Colonic mucosa (tissue), 4 donors: ENCODE data around the gene PLXND1. TPM values are rescaled to one million over a fixed set of nuclear protein-coding genes. Genes with fewer than 3 reads are reported as not detected.

Source experiments
- DNase-seq: peaks from one replicate; pipeline ENCODE4 v3.0.0-alpha.2; 2020
- H3K27ac ChIP-seq: fragments of 200-600 bp; one replicate; pipeline ENCODE4 v1.8.0; 2021
- H3K27me3 ChIP-seq: fragments of 200-600 bp; one replicate; pipeline ENCODE4 v1.8.0; 2021
- H3K36me3 ChIP-seq: fragments of 200-600 bp; one replicate; pipeline ENCODE4 v1.8.0; 2021
- H3K4me1 ChIP-seq: fragments of 200-600 bp; one replicate; pipeline ENCODE4 v1.8.0; 2021; ENCODE audit warnings: mild to moderate bottlenecking
- H3K4me3 ChIP-seq: fragments of 200-600 bp; one replicate; pipeline ENCODE4 v1.8.0; 2021
- H3K9ac ChIP-seq, 2 donors: one replicate each; pipeline ENCODE4 v1.7.0; 2013; ENCODE audit warnings: control low read depth in 2 of 2, low read depth in 2 of 2, low read length in 2 of 2
- H3K9me3 ChIP-seq: fragments of 200-600 bp; one replicate; pipeline ENCODE4 v1.8.0; 2021
- intact Hi-C: fragments of 100-400 bp; cut with DNase I; formaldehyde crosslinking; loops from one replicate; pipeline ENCODE4 v1.14.1; 2022
- total RNA-seq, 2 donors: library from RNA; stranded (reverse); fragmentation: NEBNext Ultra II Directional in 1 of 2; extraction: Animal tissue kit (Norgen Biotek cat#: 25700) in 1 of 2; gene quantifications; one replicate each; pipeline ENCODE4 v1.2.1, GENCODE V29; 2021
- TF ChIP-seq, protein P1 (sequence below): fragments of 200-600 bp; IDR thresholded peaks from one replicate; pipeline ENCODE4 v1.8.0; 2022; ENCODE audit warnings: antibody characterized with exemption, mild to moderate bottlenecking
- donor health status: healthy.
- donor health status: DM: no; HTN: no; CAD: no.
- donor health status: DM: no; HTN: no; CAD: no.

Gene PLXND1
- total RNA-seq, 2 donors from 2014 or later, result 25.6 to 26.7 TPM

DNA sequence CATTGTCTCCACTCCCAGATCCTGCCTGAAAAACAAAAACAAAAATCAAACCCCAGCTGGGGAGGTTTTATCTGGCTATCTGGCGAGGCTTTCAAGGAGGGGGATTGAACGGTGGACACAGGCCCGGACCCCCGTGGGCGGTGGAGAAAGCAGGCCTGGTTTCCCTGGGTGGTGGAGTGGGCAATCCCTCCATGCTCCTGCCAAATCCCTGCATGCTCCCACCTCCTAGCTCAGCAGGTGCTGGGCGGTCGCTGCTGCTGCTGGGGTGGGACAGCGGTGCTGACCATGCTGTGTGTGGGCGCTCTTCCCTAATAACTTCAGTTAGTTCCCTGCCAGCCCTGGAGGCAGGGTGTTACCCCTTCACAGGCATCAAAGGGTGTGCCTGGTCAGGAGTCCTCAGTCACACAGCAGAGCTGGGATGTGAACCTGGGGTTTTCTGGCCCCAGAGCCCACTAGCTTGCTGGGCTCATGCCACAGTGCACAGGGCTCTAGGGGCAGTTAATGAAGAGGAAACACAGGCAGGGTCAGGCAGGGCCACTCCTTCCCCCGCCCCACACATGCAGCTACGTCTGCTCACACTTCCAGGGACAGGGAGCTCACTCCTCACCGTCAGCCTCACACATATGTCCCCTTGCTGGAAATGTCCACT lies 15.9 kb upstream of the PLXND1 start:
- H3K9ac ChIP-seq, result no peak overlapping the region
- intact Hi-C loops, result no loop called here
- H3K27me3 ChIP-seq, result no peaks in the 10 kb centered on the region
- H3K4me1 ChIP-seq, result peaks cover 20% of the 10 kb centered on the region
- H3K9me3 ChIP-seq, result no peaks in the 10 kb centered on the region
- H3K4me3 ChIP-seq, result no peak overlapping the region
- DNase-seq, result peak; percentile 28
- TF ChIP-seq, protein P1, sequence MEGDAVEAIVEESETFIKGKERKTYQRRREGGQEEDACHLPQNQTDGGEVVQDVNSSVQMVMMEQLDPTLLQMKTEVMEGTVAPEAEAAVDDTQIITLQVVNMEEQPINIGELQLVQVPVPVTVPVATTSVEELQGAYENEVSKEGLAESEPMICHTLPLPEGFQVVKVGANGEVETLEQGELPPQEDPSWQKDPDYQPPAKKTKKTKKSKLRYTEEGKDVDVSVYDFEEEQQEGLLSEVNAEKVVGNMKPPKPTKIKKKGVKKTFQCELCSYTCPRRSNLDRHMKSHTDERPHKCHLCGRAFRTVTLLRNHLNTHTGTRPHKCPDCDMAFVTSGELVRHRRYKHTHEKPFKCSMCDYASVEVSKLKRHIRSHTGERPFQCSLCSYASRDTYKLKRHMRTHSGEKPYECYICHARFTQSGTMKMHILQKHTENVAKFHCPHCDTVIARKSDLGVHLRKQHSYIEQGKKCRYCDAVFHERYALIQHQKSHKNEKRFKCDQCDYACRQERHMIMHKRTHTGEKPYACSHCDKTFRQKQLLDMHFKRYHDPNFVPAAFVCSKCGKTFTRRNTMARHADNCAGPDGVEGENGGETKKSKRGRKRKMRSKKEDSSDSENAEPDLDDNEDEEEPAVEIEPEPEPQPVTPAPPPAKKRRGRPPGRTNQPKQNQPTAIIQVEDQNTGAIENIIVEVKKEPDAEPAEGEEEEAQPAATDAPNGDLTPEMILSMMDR, result no peak
- H3K36me3 ChIP-seq, result no peaks in the 10 kb centered on the region
- peak overlapping the region; percentile 51 for H3K27ac ChIP-seq

DNA sequence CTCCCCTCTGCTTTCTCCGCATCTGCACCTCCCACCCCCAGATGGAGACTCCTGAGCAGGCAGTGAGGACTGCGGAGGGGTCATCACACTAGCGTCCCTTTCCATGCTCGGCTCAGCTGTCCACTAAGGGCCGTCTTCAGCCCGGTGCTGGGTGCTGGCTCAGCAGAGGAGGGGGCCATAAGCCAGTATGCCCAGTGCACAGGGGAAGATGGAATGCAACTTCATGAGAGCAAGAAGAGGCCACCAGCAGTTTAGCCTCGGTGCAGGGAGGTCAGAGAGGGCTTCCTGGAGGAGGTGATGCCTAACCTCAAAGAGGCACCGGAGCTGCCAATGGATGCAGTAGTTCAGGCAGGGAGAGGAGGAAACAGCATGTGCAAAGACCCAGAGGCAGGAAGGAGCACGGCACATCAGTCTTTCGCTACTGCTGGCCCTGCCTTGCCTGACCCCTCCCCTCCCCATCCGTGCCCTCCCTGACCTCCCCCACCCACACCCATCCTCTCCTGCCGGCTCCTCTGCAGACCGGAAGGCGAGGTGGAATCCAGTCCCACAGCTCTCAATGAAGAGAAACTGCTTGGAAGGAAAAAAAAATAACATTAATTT lies 15.2 kb upstream of the PLXND1 start:
- no peak overlapping the region for H3K27ac ChIP-seq
- H3K36me3 ChIP-seq, result no peaks in the 10 kb centered on the region
- H3K9me3 ChIP-seq, result no peaks in the 10 kb centered on the region
- H3K9ac ChIP-seq, result no peak overlapping the region
- peaks cover 20% of the 10 kb centered on the region for H3K4me1 ChIP-seq
- DNase-seq, result peak; percentile 24
- no peaks in the 10 kb centered on the region for H3K27me3 ChIP-seq
- intact Hi-C loops, result no loop called here
- TF ChIP-seq, protein P1, result no peak
- no peak overlapping the region for H3K4me3 ChIP-seq

DNA sequence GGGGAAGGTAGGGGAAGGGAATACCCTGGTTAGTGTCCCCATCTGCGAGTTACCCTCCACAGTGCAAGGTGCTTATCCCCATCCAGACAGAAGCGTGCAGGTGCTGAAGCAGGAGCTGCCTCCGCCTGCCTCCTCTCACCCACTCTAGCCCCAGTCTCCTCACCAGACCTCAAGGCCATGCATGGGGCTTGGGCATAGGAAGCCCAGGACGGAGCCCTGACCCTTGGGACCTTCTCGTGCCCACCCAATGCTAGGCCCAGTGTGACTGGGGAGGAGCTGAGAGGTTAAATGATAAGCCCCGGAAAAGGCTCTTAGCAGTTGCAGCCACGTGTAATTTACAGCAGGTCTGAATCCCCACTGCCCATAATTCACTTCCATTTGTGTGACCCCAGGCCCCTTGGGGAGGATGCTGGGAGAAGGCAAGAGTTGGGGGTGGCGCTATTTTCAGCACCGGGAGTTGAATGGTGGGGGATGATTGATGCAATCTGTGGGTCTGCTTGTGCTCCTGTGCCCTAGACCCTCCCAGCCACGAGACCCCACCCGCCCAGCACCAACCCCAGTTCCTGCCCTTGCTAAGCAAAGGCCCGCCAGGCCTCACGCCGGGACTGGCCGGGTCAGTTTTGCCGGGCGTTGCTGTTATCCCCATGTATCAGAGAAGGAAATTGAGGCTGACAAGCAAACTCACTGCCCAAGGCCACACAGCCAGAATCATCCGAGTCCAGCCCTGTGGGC lies 14.5 kb upstream of the PLXND1 start:
- Histone ChIP-seq H3K27me3 (no peaks in the 10 kb centered on the region), H3K9me3 (no peaks in the 10 kb centered on the region), H3K4me3 (no peak overlapping the region), H3K36me3 (no peaks in the 10 kb centered on the region), H3K4me1 (peaks cover 20% of the 10 kb centered on the region), H3K9ac (no peak overlapping the region), H3K27ac (no peak overlapping the region)
- TF ChIP-seq, protein P1, result no peak
- intact Hi-C loops, result no loop called here
- peak; percentile 21 for DNase-seq

DNA sequence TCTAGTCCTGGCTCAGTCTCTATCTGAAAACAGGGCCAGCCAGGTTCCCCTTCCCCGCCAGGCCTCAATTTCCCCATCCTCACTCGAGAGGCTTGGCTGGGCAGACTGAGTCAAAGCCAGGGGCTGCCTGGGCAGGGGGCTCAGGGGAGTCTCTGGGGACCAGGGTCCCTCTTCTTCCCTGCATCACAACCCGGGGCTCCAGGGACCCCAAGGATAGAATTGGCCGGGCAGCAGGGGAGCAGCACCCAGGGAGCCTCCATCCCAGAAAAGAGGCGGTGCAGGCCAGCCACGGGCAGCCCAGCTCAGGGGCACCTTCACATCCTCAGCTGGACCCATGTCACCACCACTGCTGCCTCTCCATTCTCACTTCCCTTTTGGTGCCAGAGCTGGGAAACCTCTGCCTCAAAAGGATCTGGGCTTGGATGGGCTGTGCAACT lies 13.3 kb upstream of the PLXND1 start:
- intact Hi-C loops, result no loop called here
- Histone ChIP-seq H3K27ac (no peak overlapping the region), H3K9me3 (no peaks in the 10 kb centered on the region), H3K4me3 (no peak overlapping the region), H3K4me1 (peaks cover 10% of the 10 kb centered on the region), H3K27me3 (no peaks in the 10 kb centered on the region), H3K36me3 (no peaks in the 10 kb centered on the region), H3K9ac (no peak overlapping the region)
- DNase-seq, result no peak
- TF ChIP-seq, protein P1, result no peak

DNA sequence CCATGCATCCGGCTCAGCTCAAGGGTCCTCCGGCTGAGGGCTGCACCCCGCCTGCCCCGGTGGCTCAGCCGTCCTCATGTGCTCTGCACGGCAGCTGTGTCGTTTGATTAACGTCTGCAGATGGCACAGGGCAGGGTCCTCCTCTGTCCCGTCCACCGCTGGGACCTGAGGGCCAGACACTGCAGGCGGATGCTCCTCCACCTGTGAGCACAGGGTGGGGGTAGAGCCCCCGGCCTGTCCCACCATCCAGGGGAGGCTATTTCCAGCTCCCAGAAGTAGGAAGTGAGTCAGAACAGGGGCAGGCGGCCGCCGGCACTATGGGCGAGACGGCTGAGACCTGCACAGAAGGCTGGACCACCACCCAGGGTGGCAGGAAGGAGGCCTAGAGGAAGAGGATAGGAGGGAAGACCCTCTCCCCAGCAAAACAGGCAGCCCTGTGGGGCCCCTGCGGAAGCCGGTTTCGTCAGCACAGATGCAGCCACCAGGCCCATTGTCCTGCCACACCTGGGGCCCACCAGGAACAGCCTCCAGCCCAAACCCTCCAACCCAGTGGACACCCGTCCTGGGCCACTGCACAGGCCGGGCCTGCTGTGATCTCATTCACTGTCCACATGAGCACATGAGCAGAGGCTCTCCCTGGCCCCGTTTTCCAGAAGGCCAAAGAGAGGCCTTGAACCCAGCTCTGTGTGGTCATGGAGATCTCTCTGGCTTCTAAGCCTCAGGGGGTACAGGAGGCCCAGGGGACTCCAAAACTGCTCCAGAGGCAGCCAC lies 12.6 kb upstream of the PLXND1 start:
- no peaks in the 10 kb centered on the region for H3K27me3 ChIP-seq
- peaks cover 4% of the 10 kb centered on the region for H3K4me1 ChIP-seq
- intact Hi-C loops, result no loop called here
- no peak overlapping the region for H3K27ac ChIP-seq
- no peak overlapping the region for H3K4me3 ChIP-seq
- H3K9ac ChIP-seq, result peak overlapping the region in 1 of 2 donors; percentile 50
- H3K9me3 ChIP-seq, result no peaks in the 10 kb centered on the region
- no peaks in the 10 kb centered on the region for H3K36me3 ChIP-seq
- TF ChIP-seq, protein P1, result no peak
- DNase-seq, result peak; percentile 18
